H1 (cell line): ENCODE measurements around the gene TXLNA. TPM values are rescaled to one million over a fixed set of nuclear protein-coding genes. Genes with fewer than 3 reads are reported as not detected.

Experiments used
- BRCA1 ChIP-seq: IDR thresholded peaks from 2 replicates; pipeline ENCODE4 v1.6.1; 2012; ENCODE audit warnings: low read depth, low read length, improper control_type of control experiment
- CBX8 ChIP-seq: fragments of 300-800, 300-1000 bp; sonication (generic); IDR thresholded peaks from 2 replicates; pipeline ENCODE4 v1.7.1; 2016; ENCODE audit warnings: low read depth, low read length, borderline replicate concordance
- CHD1 ChIP-seq: IDR thresholded peaks from 2 replicates; pipeline ENCODE4 v1.6.1; 2012; ENCODE audit warnings: low read depth, low read length, improper control_type of control experiment
- CREB1 ChIP-seq: IDR thresholded peaks from 2 replicates; pipeline ENCODE4 v1.6.1; 2012; ENCODE audit warnings: inconsistent platforms
- CTCF ChIP-seq, 3 experiments: IDR thresholded peaks; 1 replicate in 2 of 3; 2 replicates in 1 of 3; pipeline versions ENCODE4 v1.5.1 to v1.6.1; 2011; ENCODE audit warnings: low read length in 3 of 3, mild to moderate bottlenecking in 3 of 3, inconsistent platforms in 2 of 3, low read depth in 1 of 3, moderate library complexity in 1 of 3; ENCODE audit not compliant: insufficient read depth in 1 of 3; ENCODE audit errors: control extremely low read depth in 1 of 3
- E2F6 ChIP-seq: IDR thresholded peaks from 2 replicates; pipeline ENCODE4 v1.6.1; 2012; ENCODE audit warnings: inconsistent platforms
- FOSL1 ChIP-seq: IDR thresholded peaks from 2 replicates; pipeline ENCODE4 v1.6.1; 2011; ENCODE audit warnings: mild to moderate bottlenecking, low read depth, low read length, moderate library complexity; ENCODE audit not compliant: insufficient read depth
- GABPA ChIP-seq: IDR thresholded peaks from 2 replicates; pipeline ENCODE4 v1.6.1; 2011; ENCODE audit warnings: mild to moderate bottlenecking, low read length, moderate library complexity, borderline replicate concordance; ENCODE audit not compliant: insufficient read depth
- GTF2F1 ChIP-seq: IDR thresholded peaks from 2 replicates; pipeline ENCODE4 v1.6.1; 2012; ENCODE audit warnings: low read depth, low read length, improper control_type of control experiment, borderline replicate concordance
- HDAC2 ChIP-seq, 2 experiments: fragments of 300-600 bp in 1 of 2; sonication (generic) in 1 of 2; IDR thresholded peaks; 2 replicates each; pipeline ENCODE4 v1.6.1; 2011 to 2012; ENCODE audit warnings: low read depth in 2 of 2, low read length in 2 of 2, mild to moderate bottlenecking in 2 of 2, moderate library complexity in 2 of 2, borderline replicate concordance in 1 of 2, inconsistent platforms in 1 of 2
- JUND ChIP-seq: IDR thresholded peaks from 2 replicates; pipeline ENCODE4 v1.6.1; 2011; ENCODE audit warnings: mild to moderate bottlenecking, improper control_type of control experiment, low read length
- KDM5A ChIP-seq: fragments of 200-600 bp; IDR thresholded peaks from 2 replicates; pipeline ENCODE4 v1.7.1; 2012; ENCODE audit warnings: mild to moderate bottlenecking, low read length, inconsistent platforms, mixed read lengths
- NRF1 ChIP-seq: IDR thresholded peaks from 2 replicates; pipeline ENCODE4 v1.6.1; 2011; ENCODE audit warnings: mild to moderate bottlenecking, low read depth, low read length, improper control_type of control experiment
- PHF8 ChIP-seq: fragments of 200-600 bp; sonication (generic); conservative IDR thresholded peaks from 2 replicates; pipeline ENCODE4 v1.7.1; 2012; ENCODE audit warnings: low read depth, mild to moderate bottlenecking, inconsistent platforms, low read length, moderate library complexity
- POU5F1 ChIP-seq: IDR thresholded peaks from 2 replicates; pipeline ENCODE4 v1.6.1; 2011; ENCODE audit warnings: low read depth, mild to moderate bottlenecking, low read length, moderate library complexity
- SAP30 ChIP-seq: fragments of 300-600 bp; sonication (generic); IDR thresholded peaks from 2 replicates; pipeline ENCODE4 v1.7.1; 2012; ENCODE audit warnings: low read length, moderate library complexity, mild to moderate bottlenecking, inconsistent platforms; ENCODE audit not compliant: insufficient read depth, insufficient replicate concordance
- SP4 ChIP-seq: IDR thresholded peaks from 2 replicates; pipeline ENCODE4 v1.6.1; 2012; ENCODE audit warnings: low read length, inconsistent platforms
- SRF ChIP-seq: IDR thresholded peaks from 2 replicates; pipeline ENCODE4 v1.6.1; 2011; ENCODE audit warnings: mild to moderate bottlenecking, low read depth, low read length, moderate library complexity
- SUZ12 ChIP-seq: fragments of 200-600 bp; sonication (generic); IDR thresholded peaks from 2 replicates; pipeline ENCODE4 v1.6.1; 2012; ENCODE audit warnings: mild to moderate bottlenecking, inconsistent platforms, low read length, moderate library complexity, mixed read lengths
- TAF1 ChIP-seq: IDR thresholded peaks from 2 replicates; pipeline ENCODE4 v1.6.1; 2011; ENCODE audit warnings: mild to moderate bottlenecking, low read depth, low read length
- TCF12 ChIP-seq: IDR thresholded peaks from 2 replicates; pipeline ENCODE4 v1.6.1; 2011; ENCODE audit warnings: low read depth, mild to moderate bottlenecking, low read length
- polyA plus RNA-seq, 7 experiments: library from polyadenylated mRNA; depleted of rRNA in 3 of 7; stranded (reverse) in 5 of 7; unstranded in 2 of 7; fragments of >200 nt in 5 of 7; fragments of 200-250 nt in 2 of 7; gene quantifications; 1 replicate in 5 of 7; 2 replicates in 1 of 7; 4 replicates in 1 of 7; pipeline versions ENCODE4 v1.2.1 to v1.2.3, GENCODE V29; 2011 to 2013; ENCODE audit warnings: missing spikeins in 2 of 7, mixed read lengths in 2 of 7
- total RNA-seq: library from RNA; stranded (reverse); fragmentation: NEBNext Ultra II Directional; extraction: Animal tissue kit (Norgen Biotek cat#: 25700); gene quantifications from 2 replicates; pipeline ENCODE4 v1.2.1, GENCODE V29; 2021

TXLNA gene
- total and polyA plus RNA-seq, 2 of the 8 experiments (the other 6 are each of a cell fraction or from before 2014, with no cell fraction given): 31.3 to 46.9 TPM

DNA sequence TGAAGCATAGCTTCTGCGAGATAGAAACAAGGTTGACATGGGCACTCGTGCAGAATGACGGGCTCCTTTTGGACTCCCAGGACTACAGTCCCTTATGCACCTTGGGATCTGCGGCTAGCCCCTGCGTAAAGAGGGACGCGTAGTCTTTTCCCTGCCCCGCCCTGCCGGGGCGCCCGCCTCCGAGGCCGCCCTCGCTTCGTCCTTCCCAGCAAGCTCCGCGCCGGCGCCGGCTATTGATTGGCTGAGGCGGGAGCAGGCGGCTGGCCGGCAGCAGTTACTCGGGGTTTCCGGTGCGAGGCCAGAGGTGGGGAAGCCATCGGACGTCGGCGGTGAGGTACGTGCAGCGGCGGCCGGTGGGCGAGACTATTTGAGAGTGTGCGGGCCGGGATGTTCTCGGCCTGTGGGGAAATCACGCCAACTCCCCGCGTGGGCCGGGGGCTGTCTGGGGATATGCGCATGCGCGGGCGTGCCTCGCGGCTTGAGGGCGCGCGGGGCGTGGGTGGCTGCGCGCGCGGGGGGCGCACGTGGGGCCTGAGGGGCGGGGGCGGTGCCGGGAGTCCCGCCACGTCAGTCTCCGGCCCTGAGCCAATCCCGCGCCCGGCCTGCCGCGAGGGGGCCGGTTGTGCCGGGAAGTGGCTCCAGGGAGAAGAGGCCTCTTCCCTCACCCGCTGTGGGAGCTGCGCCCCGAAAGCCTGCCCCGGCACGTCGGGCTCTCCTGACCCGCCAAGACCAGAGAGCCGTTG lies at the start of gene TXLNA (continued):
- TF ChIP-seq TCF12 (0 out of 2 replicates have a peak, but pooled peaks have one; percentile 1), BRCA1 (no peak), GABPA (peak; percentile 34; the same call in 1 of the 2 replicates), SAP30 (no peak), GTF2F1 (no peak), CREB1 (peak; percentile 59), POU5F1 (no peak), JUND (no peak), PHF8 (peak; percentile 87), CTCF (IDR thresholded peaks at IDR 0.05; ENCODE audit: control extremely low read depth in 1 of 3, insufficient read depth in 1 of 3, low read depth in 1 of 3, low read length in 3 of 3) (no peak), FOSL1 (no peak), HDAC2 (IDR thresholded peaks at IDR 0.05; ENCODE audit: borderline replicate concordance in 1 of 2, low read depth in 2 of 2, low read length in 2 of 2) (peak; percentile 98), CBX8 (no peak), KDM5A (no peak), SRF (no peak), E2F6 (peak; percentile 92), NRF1 (peak; percentile 24), CHD1 (no peak), SUZ12 (0 out of 2 replicates have a peak, but pooled peaks have one; percentile 23), TAF1 (peak; percentile 86), SP4 (no peak; the same call in 1 of the 2 replicates)
